Prostate gland (tissue), 2 donors: Measurements from ENCODE around the gene SGK2.

ENCODE experiments used
- CTCF ChIP-seq, 4 experiments: fragments of 200-600 bp in 2 of 4; fragments of 450-650 bp in 2 of 4; sonication (generic) in 2 of 4; IDR thresholded peaks; 1 replicate in 3 of 4; 2 replicates in 1 of 4; pipeline ENCODE4 v1.5.1; 2016 to 2019; ENCODE audit warnings: antibody characterized with exemption in 4 of 4, mild to moderate bottlenecking in 2 of 4, moderate library complexity in 2 of 4
- POLR2A ChIP-seq: fragments of 450-650 bp; IDR thresholded peaks from one replicate; pipeline ENCODE4 v1.6.1; 2016; ENCODE audit warnings: antibody characterized with exemption, mild to moderate bottlenecking
- POLR2AphosphoS5 ChIP-seq: sonication (generic); formaldehyde crosslinking; IDR thresholded peaks from one replicate; pipeline ENCODE4 v1.6.1; 2017; ENCODE audit warnings: antibody characterized with exemption

GRCh38 chr20:43529051-43529450 lies 29.8 kb upstream of the SGK2 start:
- TF ChIP-seq CTCF (IDR thresholded peaks at IDR 0.05) (no peak), POLR2A (no peak), POLR2AphosphoS5 (no peak)
